Small intestine (tissue), 7 donors: ENCODE measurements around the gene TMC6. TPM values are rescaled to one million over a fixed set of nuclear protein-coding genes. Genes with fewer than 3 reads are reported as not detected.

Source experiments
- DNase-seq, 2 donors: peaks; one replicate each; pipeline versions ENCODE4 v3.0.0 to v3.0.0-alpha.2; 2013
- FAIRE-seq: peaks from 2 replicates; lab custom pipeline; 2012; peaks lifted over from hg19 to GRCh38; lab: Jason Lieb, UNC
- H3K27ac ChIP-seq, 3 donors: one replicate each; pipeline ENCODE4 v1.5.1; 2013; ENCODE audit warnings: low read length in 2 of 3, mild to moderate bottlenecking in 2 of 3, control low read depth in 1 of 3, inconsistent platforms in 1 of 3, low read depth in 1 of 3, moderate library complexity in 1 of 3
- H3K27me3 ChIP-seq, 3 donors: one replicate each; pipeline ENCODE4 v1.6.1; 2013; ENCODE audit warnings: low read length in 3 of 3, inconsistent platforms in 1 of 3; ENCODE audit not compliant: control insufficient read depth in 3 of 3, insufficient read depth in 3 of 3
- H3K36me3 ChIP-seq, 3 donors: one replicate each; pipeline ENCODE4 v1.6.1; 2013; ENCODE audit warnings: low read length in 3 of 3, inconsistent platforms in 1 of 3, low read depth in 1 of 3, mild to moderate bottlenecking in 1 of 3, moderate library complexity in 1 of 3; ENCODE audit not compliant: control insufficient read depth in 3 of 3, insufficient read depth in 2 of 3
- H3K4me1 ChIP-seq, 3 donors: one replicate each; pipeline ENCODE4 v1.6.1; 2013; ENCODE audit warnings: low read length in 2 of 3, inconsistent platforms in 1 of 3, low read depth in 1 of 3, mild to moderate bottlenecking in 1 of 3, moderate library complexity in 1 of 3; ENCODE audit not compliant: control insufficient read depth in 3 of 3, insufficient read depth in 2 of 3
- H3K4me3 ChIP-seq, 3 donors: one replicate each; pipeline ENCODE4 v1.5.1; 2013; ENCODE audit warnings: low read length in 3 of 3, control low read depth in 1 of 3, inconsistent platforms in 1 of 3, low read depth in 1 of 3, mild to moderate bottlenecking in 1 of 3, moderate library complexity in 1 of 3
- H3K9me3 ChIP-seq, 2 donors: one replicate each; pipeline ENCODE4 v1.6.1; 2013; ENCODE audit warnings: low read depth in 1 of 2, low read length in 1 of 2; ENCODE audit not compliant: control insufficient read depth in 2 of 2, insufficient read depth in 1 of 2
- WGBS, 3 donors: extraction: QIAGEN DNeasy Blood & Tissue Kit; methylation state at CpG; one replicate each; pipeline ENCODE4 v1.1.7; 2013; 5-methylcytosine and 5-hydroxymethylcytosine counted together
- polyA plus RNA-seq, 4 donors: library from polyadenylated mRNA; stranded (reverse) in 3 of 4; unstranded in 1 of 4; fragments of 200-250 nt in 3 of 4; fragments of 120-200 nt in 1 of 4; gene quantifications; one replicate each; pipeline versions ENCODE4 v1.2.1 to v1.2.3, GENCODE V29; 2013
- donor health status: healthy with polysubstance abuse.
- donor health status: control.
- donor health status: control.
- donor health status: Bipolar disorder and iron deficiency.
- donor health status: healthy.

Gene TMC6
- polyA plus RNA-seq, 4 donors: 29.7 to 69.6 (median 50.5) TPM

DNA sequence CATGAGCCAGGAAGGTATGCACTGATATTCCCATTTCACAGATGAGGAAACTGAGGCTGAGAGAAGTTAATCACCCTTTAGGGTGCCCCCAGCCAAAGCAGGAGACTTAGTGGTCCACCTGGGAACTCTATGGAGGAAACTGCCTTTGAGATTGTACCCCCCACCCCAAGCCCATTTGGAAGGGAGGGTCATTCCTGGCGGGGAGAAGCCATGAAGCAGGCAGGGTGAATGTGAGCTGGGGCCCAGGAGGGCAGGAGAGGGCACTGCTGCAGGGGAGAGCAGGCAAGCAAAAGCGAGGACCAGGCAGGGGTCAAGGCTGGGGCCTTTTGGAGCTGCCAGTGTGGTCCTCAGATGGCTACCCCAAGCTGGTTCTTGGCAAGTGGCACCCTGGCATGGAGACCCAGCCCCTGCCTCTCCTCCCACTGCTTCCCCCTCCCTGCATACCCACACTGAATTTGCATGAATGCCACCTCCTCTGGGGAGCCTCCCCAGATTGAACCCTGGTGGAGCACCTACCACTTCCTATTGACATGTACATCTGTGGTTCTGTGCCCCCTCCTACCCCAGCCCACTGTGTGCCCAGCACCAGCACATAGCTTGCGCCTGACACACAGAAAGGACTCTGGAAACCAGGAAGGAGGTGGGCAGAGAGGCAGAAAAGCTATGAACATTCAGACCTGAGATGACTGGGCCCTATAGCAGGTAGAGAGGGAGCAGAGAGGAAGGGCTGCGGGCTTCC, 965 bp upstream of the TMC6 start:
- Histone ChIP-seq H3K27ac (peak overlapping the region; percentile 45 to 83 (median 73)), H3K36me3 (peaks cover 2 to 29% (median 6%) of the 10 kb centered on the region in 3 donors), H3K4me3 (peak overlapping the region in 1 of 3 donors; percentile 31), H3K4me1 (peaks cover 2 to 53% (median 6%) of the 10 kb centered on the region in 3 donors), H3K9me3 (no peaks in the 10 kb centered on the region), H3K27me3 (peaks cover 0 to 15% (median 0%) of the 10 kb centered on the region in 3 donors)
- DNase-seq (no peak), FAIRE-seq (no peak)
- 59 to 70% (median 69%) methylated on average over 4 of the region's 4 CpGs for WGBS, 3 donors

DNA sequence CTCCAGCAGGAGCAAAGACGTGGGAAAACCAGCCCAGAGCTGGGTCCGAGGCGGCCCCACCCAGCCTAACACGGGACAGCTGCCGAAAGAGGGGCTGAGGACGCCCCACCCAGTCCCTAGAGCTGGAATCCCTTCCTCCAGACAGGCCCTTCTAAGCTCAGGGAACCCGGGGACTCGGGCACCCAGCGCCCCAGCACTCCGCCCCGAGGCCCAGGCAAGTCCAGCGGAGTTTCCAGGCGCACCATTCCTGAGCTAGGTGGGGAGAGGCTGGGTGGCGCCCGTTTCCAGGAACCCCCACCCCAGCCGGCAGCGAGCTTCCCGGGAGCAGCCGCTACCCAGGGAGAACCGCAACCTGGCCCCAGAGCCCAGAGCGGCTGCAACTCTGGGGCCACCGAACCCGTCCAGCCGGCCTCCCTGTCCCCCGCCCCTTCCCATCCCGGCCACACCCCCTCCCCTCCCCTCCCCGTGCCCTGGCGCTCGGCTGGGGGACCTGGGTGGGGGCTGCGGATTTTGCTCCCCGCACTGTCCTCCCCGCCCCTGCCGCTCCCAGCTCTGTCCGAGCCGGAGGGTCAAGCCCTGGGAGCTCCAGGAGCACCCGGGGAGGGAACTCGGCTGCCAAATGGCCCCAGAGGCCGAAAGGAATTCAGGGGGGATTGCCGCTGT, 536 bp downstream of the TMC6 start:
- H3K27me3 ChIP-seq: peaks cover 0 to 15% (median 0%) of the 10 kb centered on the region in 3 donors
- FAIRE-seq (no peak), DNase-seq (peak; percentile 52 to 74)
- WGBS, 3 donors: 0 to 3% (median 1%) methylated on average over 24 to 39 of the region's 39 CpGs
- H3K4me1 ChIP-seq: peaks cover 2 to 53% (median 6%) of the 10 kb centered on the region in 3 donors
- peak overlapping the region; percentile 92 to 94 (median 94) for H3K4me3 ChIP-seq
- H3K36me3 ChIP-seq: peaks cover 8 to 44% (median 14%) of the 10 kb centered on the region in 3 donors
- peak overlapping the region; percentile 90 to 94 (median 92) for H3K27ac ChIP-seq
- H3K9me3 ChIP-seq: no peaks in the 10 kb centered on the region

DNA sequence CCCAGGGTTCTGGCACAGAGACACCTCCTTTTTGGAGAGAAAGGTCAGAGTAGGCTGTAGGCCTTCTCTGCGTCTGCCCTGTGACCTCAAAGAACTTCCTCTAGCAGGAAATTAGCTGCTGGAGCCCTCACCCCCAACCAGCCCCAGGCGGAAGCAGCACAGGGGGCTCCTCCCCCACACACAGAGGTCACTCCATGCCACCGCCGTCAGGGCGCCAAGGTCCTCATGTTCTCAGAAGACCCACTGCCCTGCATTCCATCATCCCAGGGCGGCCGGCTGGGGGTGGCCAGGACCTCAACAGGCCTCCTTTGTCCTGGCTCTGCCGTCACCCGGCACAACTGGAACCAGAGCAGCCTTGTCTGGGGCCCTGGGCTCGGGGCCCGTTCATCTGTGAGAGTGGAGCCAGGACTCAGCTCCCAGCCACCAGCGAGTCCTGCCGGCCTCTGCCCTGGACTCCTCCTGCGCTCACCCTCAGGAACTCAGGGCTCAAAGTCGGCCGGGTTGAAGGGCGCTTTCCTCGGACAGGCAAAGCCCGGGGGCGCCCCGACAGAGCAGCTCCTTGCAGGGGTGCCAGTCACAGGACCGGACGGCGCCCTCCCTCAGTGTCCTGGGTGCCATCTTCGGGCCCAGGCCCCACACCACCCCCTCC, 1.2 kb downstream of the TMC6 start:
- peak overlapping the region; percentile 92 to 94 (median 94) for H3K4me3 ChIP-seq
- peak overlapping the region; percentile 90 to 94 (median 92) for H3K27ac ChIP-seq
- peak; percentile 64 to 74 for DNase-seq
- H3K4me1 ChIP-seq: peaks cover 2 to 48% (median 6%) of the 10 kb centered on the region in 3 donors
- H3K27me3 ChIP-seq: peaks cover 0 to 15% (median 0%) of the 10 kb centered on the region in 3 donors
- WGBS, 3 donors: 3 to 14% (median 14%) methylated on average over 19 to 25 of the region's 25 CpGs
- no peaks in the 10 kb centered on the region for H3K9me3 ChIP-seq
- peaks cover 8 to 51% (median 15%) of the 10 kb centered on the region in 3 donors for H3K36me3 ChIP-seq
- FAIRE-seq: no peak

DNA sequence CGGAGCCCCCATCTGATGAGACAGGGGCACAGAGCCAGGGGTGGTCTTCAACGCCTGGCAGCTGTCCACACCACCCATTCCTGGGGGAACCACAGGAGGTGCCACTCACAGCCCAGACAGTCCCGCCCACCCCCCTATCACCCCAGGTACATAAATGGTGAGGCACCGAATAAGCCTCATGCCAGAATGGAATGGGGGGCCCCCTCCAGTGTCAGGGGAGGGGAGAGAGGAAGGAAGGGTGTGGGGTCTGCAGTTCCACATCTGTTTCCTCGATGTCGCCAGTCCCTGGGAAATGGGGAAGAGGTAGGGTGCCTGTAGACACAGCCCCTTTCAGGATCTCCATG, 1.7 kb downstream of the TMC6 start:
- FAIRE-seq: no peak
- peaks cover 2 to 43% (median 6%) of the 10 kb centered on the region in 3 donors for H3K4me1 ChIP-seq

DNA sequence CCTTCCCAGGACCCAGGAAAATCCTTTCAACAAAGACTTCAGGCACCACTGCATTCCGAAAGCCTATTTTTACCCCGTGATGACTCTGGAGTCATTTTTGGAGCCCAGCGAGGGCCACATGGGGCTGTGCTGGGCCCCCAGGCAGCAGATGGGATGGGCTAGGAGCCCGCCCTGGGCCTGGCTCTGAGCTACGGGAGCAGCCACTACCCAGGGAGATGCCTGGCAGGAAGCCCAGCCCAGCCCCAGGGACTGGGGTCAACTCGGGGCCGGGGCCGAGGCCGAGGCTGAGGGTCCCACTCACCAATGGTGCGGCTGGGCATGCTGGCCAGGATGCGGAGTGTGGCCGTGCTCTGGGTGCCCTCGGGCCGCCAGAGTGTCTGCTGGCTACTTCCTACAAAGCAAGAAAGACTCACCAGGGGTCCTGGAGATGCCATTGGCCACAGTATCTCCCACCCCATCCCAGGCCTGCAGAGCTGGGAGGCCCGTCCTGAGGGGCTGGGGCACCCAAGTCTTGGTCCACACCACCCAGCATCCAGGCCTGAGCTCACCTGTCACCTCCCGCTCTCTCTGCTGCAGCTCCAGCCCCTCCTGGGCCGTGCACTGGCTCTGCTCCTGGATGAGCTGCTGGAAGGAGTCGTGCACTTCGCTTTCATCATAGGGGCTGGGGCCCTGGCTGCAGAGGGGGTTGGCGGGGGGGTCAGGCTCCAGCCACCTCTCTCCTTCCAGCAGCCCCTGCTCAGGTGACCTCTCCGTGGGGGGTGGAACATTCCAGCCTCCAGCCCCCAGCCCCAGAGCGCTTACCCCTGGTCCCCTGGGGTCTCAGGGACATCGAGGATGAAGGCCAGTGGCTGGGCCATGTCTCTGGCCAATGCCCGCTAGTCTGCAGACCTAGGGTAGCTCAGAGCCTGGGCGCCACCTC, 2.3 kb downstream of the TMC6 start:
- Histone ChIP-seq H3K27me3 (peaks cover 0 to 13% (median 0%) of the 10 kb centered on the region in 3 donors), H3K4me3 (peak overlapping the region in 1 of 3 donors; percentile 94), H3K9me3 (no peaks in the 10 kb centered on the region), H3K36me3 (peaks cover 8 to 60% (median 15%) of the 10 kb centered on the region in 3 donors), H3K27ac (peak overlapping the region in 2 of 3 donors; percentile 90 to 94), H3K4me1 (peaks cover 2 to 42% (median 6%) of the 10 kb centered on the region in 3 donors)
- no peak for DNase-seq
- 71 to 78% (median 72%) methylated on average over 24 to 25 of the region's 25 CpGs for WGBS, 3 donors
- FAIRE-seq: no peak

More for the DNA sequence above, 1.7 kb downstream of the TMC6 start:
- H3K27me3 ChIP-seq: peaks cover 0 to 15% (median 0%) of the 10 kb centered on the region in 3 donors
- peak overlapping the region; percentile 90 to 94 (median 92) for H3K27ac ChIP-seq
- H3K4me3 ChIP-seq: peak overlapping the region in 2 of 3 donors; percentile 94
- 54 to 78% (median 69%) methylated on average over 6 of the region's 6 CpGs for WGBS, 3 donors
- peaks cover 8 to 56% (median 15%) of the 10 kb centered on the region in 3 donors for H3K36me3 ChIP-seq
- no peaks in the 10 kb centered on the region for H3K9me3 ChIP-seq
- no peak for DNase-seq

DNA sequence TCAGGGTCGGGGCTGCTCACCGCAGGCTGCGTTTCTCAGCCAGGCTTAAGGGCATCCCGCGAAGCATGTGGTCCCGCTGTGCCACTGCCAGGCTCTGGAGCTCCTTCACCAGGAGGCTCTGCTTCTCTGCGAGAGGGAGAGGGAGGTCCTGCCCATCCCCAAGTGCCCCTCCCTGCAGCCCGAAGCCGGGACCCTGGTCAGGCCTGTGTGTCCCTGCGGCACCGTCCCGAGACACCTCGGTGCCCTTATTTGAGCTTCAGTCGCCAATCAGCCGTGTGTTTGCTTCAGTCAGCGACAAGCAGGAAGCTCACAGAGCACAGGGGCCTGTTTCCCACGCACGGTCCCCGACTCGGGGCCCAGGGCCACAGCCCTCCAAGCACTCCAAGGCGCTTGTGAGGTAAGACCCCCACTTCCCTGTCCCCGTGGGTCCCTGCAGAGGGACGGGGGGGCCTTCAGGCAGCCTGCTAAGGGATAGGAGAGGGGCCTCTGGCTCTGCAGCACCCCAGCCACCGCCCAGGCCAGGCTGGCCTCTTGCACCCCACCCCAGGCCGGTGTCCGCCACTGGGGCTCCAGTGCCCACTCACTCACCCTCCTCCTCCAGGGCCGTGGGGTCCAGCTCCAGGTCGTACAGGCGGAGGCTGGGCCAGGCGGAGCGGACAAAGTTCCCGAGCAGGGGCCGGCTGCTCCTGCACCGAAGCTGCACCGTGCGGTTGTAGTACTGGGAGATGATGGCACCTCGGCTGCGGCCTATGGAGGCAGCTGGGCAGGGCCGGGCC, 3.2 kb downstream of the TMC6 start:
- Histone ChIP-seq H3K27ac (peak overlapping the region in 2 of 3 donors; percentile 33 to 51), H3K4me3 (peak overlapping the region in 1 of 3 donors; percentile 94), H3K27me3 (peaks cover 0 to 4% (median 0%) of the 10 kb centered on the region in 3 donors), H3K36me3 (peaks cover 11 to 69% (median 15%) of the 10 kb centered on the region in 3 donors), H3K4me1 (peaks cover 2 to 37% (median 6%) of the 10 kb centered on the region in 3 donors), H3K9me3 (no peaks in the 10 kb centered on the region)
- DNase-seq (no peak), FAIRE-seq (no peak)
- 63 to 81% (median 67%) methylated on average over 36 to 39 of the region's 39 CpGs for WGBS, 3 donors

DNA sequence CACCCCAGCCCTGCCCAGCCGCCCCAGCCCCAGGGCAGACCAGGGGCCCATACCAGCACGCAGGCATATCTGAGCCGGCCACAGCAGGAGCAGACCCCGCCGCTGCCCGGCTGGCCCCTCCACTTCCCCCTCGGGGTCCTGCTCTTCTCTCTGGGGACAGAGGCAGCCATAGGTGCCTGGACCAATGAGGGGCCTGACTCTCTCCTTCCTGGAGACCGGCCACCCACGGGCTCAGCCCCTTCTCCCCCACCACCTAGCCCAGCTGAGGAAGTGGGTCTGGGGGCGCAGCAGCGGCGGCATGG, 3.8 kb downstream of the TMC6 start:
- H3K27me3 ChIP-seq: peaks cover 0 to 3% (median 0%) of the 10 kb centered on the region in 3 donors
- peaks cover 11 to 72% (median 15%) of the 10 kb centered on the region in 3 donors for H3K36me3 ChIP-seq
- no peaks in the 10 kb centered on the region for H3K9me3 ChIP-seq
- H3K4me1 ChIP-seq: peaks cover 2 to 33% (median 6%) of the 10 kb centered on the region in 3 donors
- no peak for DNase-seq
- peak overlapping the region in 1 of 3 donors; percentile 33 for H3K27ac ChIP-seq
- H3K4me3 ChIP-seq: peak overlapping the region in 1 of 3 donors; percentile 6
- FAIRE-seq: no peak
- 67 to 77% (median 76%) methylated on average over 7 to 12 of the region's 12 CpGs for WGBS, 3 donors
